Astrocyte of the spinal cord (primary cell): ENCODE measurements around the gene GFOD1.

Experiments
- DNase-seq: peaks from one replicate; pipeline ENCODE4 v3.0.0; 2011; ENCODE audit warnings: low read depth, low spot score
- H3K4me3 ChIP-seq: 2 replicates; pipeline ENCODE4 v1.5.1; 2011; ENCODE audit warnings: low read depth, mild to moderate bottlenecking, low read length, moderate library complexity
- in situ Hi-C: cut with HindIII; loops from 2 replicates; pipeline ENCODE4 v1.10.0; 2017; ENCODE audit warnings: low sequenced_read_pairs
- TF ChIP-seq, protein P1 (sequence below): IDR thresholded peaks from 2 replicates; pipeline ENCODE4 v1.5.1; 2012; ENCODE audit warnings: low read depth, mild to moderate bottlenecking, low read length, inconsistent platforms

Gene GFOD1

DNA sequence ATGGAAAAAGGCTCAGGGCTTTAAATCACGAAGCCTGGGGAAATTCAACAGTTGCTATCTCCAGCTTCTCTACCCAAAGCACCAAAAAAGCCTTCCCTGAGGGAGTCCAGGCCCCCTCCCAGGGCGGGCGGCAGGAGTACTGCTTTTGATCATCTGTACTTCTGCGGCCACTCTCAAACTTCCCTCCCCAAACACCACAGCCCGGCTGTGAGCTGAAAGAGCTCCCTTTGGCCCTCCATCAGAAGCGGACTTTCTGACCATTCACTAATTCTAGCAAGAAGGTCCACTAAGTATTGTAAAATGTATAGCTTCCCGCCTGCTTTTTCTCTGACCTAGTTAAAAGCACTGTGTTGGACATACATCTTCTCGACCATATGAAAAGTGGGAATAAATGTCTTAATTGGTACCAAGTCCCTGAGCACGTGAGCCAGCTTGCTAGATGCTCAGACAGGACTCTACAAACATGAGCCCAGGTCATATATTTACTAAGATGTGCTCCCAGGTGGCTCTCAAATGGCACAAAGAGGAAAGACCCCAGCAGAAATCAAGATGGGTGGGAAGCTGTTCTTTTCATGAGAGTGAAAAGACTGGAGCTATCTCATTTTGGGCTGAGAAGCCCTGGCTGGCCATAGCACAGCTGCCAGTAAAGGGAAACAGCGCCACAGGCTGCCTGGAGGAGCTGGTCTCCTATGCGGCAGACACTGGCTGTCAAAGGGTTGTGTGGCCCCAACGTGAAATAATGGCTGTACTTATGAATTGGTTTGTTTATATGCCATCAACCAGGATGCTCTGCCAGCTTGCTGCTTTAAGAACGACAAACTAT lies 58.6 kb downstream of the GFOD1 start:
- in situ Hi-C loops, result no loop called here
- H3K4me3 ChIP-seq, result no peak overlapping the region
- no peak for DNase-seq
- TF ChIP-seq, protein P1, sequence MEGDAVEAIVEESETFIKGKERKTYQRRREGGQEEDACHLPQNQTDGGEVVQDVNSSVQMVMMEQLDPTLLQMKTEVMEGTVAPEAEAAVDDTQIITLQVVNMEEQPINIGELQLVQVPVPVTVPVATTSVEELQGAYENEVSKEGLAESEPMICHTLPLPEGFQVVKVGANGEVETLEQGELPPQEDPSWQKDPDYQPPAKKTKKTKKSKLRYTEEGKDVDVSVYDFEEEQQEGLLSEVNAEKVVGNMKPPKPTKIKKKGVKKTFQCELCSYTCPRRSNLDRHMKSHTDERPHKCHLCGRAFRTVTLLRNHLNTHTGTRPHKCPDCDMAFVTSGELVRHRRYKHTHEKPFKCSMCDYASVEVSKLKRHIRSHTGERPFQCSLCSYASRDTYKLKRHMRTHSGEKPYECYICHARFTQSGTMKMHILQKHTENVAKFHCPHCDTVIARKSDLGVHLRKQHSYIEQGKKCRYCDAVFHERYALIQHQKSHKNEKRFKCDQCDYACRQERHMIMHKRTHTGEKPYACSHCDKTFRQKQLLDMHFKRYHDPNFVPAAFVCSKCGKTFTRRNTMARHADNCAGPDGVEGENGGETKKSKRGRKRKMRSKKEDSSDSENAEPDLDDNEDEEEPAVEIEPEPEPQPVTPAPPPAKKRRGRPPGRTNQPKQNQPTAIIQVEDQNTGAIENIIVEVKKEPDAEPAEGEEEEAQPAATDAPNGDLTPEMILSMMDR, result no peak

DNA sequence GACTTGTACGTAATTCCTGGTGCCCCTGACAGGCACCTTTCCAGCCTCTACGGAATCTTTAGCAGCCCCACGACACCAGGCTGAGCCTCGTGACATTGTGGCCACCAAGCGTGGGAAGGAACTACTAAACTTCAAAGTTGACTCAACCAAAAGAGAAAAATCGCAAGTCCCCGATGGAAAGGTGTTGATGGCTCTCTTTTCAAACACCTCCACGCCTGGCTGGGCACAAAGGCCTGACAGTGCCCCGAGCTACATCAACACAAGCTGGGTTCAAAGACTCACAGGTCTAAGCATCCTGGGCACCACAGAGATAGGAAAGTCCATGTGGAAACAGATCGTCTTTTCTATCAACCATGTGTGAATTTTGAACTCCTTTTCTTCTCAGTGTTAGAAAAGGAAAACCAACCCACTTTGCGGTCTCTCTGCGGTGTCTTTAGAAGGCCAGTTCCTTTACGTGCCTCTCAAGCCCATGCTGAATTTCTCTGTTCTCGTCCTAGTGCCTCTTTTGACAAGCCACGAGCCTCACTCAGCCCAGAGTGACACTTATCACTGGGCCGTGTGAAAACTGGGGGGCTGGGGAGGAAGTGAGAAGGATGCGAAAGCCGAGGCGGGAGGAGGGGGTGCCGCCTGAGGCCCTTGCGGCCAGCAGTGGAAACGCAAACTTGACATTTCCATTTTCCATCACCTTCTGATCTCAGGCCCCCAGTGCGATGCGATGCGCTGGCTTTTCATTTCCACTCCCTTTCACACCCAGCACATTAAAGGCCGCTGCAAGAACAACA lies 59.4 kb downstream of the GFOD1 start:
- H3K4me3 ChIP-seq, result no peak overlapping the region
- in situ Hi-C loops, result no loop called here
- DNase-seq, result no peak
- TF ChIP-seq, protein P1, result no peak

DNA sequence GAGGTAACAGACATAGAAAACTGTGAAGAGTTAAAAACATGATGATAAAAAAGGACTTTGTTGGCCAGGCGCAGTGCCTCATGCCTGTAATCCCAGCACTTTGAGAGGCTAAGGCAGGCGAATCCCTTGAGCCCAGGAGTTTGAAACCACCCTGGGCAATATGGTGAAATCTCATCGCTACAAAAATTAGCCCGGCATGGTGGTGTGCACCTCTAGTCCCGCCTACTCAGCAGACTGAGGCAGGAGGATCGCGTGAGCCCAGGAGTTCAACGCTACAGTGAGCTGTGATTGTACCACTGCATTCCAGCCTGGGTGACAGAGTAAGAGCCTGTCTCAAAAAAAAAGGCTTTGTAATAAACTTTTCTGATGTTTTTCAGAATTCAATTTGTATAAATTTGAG lies 60.1 kb downstream of the GFOD1 start:
- in situ Hi-C loops, result no loop called here
- no peak overlapping the region for H3K4me3 ChIP-seq
- TF ChIP-seq, protein P1, result no peak
- no peak for DNase-seq

DNA sequence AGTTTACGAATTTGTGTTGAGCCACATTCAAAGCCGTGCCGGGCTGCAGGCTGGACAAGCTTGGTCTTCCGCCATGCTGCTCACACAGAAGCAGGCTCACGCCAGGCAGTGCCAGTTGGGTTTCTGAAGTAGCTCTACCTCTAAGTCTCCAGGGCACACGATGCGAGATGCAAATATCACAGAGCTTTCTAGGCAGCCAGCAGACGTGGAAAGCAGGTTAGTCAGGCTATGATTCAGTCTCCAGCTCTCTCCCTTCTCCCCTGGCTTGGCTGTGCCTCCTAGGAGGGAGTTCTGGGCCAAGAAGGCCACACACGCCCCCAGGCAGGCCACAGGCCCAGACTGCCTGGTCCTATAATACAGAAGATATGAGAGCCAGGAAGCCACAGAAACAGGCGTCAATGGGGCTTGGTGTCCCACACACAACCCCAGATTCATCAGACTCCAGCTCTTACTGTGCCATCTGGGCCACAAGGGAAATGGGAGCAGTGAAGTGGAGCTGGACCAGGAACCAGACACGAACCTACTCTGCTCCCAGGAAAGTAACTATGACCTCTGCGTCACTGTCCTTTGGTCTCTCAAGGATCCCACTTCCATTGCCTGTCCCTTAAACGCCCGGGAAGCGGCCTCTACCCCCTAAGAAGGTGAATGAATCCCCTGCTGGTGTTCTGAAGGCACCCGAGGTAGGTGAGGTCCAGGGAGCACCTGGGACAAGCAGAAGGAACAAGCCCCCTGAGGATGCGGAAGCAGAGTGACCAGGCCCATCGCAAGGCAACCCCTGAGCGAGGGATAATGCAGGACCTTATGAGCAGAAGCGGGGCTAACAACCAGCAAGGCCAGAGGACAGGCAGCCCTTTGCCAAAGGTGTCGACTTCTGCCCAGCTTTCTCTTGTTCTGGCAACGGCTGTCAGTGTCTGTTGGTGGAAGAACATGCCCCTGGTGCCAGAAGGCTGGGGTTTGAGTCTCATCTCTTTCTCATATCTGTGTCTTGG lies 61.2 kb downstream of the GFOD1 start:
- DNase-seq, result peak; percentile 52
- in situ Hi-C loops, result no loop called here
- TF ChIP-seq, protein P1, result no peak
- no peak overlapping the region for H3K4me3 ChIP-seq

DNA sequence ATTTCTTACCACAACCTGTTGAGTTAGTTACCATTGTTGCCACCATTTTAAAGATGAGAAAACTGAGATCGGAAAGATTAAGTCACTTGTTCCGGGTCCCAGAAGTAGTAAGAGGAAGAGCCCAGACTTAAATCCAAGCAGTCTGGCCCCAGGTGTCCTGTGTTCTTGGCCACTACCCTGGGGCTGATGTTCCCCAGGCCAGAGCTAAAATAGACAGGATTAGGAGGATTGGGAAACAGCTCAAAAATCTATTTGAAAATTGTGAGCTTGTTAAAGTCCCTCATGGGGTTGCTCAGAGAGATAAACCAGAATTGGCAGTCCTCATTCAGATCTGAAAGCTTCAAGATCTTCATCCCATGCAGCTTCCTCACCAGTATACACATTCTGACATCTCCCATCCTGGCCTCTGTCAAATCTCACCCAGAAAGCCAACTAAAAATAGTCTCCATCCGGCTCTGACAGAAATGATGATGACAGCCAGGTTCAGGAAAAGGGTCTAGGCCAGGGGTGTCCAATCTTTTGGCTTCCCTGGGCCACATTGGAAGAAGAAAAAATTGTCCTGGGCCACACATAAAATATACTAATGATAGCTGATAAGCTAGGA lies 62.0 kb downstream of the GFOD1 start:
- TF ChIP-seq, protein P1, result no peak
- no peak for DNase-seq
- H3K4me3 ChIP-seq, result no peak overlapping the region
- in situ Hi-C loops, result no loop called here
